NB4 (cell line): ENCODE measurements around the gene ANTXR1.

Experiments used
- POLR2A ChIP-seq: IDR thresholded peaks from 2 replicates; pipeline ENCODE4 v1.6.1; 2011; ENCODE audit warnings: mild to moderate bottlenecking; ENCODE audit not compliant: insufficient read length; ENCODE audit errors: extremely low read depth
- TF ChIP-seq, protein P1 (sequence below): IDR thresholded peaks from one replicate; pipeline ENCODE4 v1.5.1; 2012; ENCODE audit warnings: low read depth, low read length

DNA sequence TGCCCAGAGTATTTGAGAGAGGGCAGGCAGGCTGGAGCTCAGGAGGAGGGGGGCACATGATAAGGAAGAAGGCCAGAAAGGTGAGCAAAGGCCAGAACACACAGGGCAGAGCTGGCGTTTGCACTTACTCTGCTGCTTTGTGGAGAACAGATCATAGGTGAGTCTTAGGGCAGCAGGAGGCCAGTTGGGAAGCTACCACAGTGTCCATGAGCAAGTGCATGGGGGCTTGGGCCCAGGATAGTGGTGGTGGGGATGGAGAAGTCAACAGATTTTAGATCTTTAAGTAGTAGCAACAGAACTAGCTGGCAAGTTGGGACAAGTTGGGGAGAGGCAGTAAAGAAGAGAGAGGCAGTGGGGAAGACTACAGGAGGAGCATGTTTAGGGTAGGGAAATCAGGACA, 168.0 kb downstream of the ANTXR1 start:
- TF ChIP-seq POLR2A, result no peak
- TF ChIP-seq, protein P1, sequence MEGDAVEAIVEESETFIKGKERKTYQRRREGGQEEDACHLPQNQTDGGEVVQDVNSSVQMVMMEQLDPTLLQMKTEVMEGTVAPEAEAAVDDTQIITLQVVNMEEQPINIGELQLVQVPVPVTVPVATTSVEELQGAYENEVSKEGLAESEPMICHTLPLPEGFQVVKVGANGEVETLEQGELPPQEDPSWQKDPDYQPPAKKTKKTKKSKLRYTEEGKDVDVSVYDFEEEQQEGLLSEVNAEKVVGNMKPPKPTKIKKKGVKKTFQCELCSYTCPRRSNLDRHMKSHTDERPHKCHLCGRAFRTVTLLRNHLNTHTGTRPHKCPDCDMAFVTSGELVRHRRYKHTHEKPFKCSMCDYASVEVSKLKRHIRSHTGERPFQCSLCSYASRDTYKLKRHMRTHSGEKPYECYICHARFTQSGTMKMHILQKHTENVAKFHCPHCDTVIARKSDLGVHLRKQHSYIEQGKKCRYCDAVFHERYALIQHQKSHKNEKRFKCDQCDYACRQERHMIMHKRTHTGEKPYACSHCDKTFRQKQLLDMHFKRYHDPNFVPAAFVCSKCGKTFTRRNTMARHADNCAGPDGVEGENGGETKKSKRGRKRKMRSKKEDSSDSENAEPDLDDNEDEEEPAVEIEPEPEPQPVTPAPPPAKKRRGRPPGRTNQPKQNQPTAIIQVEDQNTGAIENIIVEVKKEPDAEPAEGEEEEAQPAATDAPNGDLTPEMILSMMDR, result no peak
